ENCODE results near the gene NXNL1.

NXNL1 gene

DNA sequence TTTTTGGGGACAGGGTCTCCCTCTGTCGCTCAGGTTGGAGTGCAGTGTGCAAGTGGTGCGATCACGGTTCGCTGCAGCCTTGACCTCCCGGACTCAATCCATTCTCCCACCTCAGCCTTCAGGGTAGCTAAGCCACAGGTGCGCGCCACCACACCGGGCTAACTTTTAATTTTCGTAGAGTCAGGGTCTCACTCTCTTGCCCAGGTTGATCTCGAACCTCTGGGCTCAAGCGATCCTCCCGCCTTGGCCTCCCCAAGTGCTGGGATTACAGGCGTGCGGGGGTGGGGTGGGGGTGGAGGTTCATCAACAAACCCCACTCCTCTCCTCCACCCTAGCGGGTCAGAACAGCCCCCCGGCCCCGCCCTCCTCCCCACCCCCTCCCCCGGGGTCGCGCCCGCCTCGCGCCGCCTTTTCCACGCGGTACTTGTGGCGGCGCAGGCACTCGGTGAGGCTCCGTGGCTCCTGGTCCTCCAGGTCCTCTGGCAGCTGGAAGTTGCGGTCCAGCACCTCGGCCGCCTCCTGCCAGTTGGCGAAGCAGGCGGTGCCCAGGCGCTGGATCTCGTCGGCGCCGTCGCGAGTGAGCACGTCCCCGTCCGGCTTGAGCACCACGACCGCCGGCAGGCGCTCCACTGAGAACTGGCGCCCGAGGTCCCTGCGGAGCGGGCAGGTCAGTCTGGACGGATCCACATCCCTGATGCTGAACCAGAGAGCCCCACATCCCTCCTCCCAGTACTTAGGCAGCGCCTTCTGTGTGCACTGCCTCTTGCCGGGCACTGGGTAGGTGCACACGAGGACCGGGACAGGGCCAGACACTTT lies 5.2 kb downstream of the NXNL1 start:
- peak in 1 of 2 donors; percentile 13 for ATAC-seq

- no peak for ATAC-seq
Measured at GRCh38 chr19:17454576-17455071, 6.1 kb downstream of the NXNL1 start.

- no peak for ATAC-seq
Measured at GRCh38 chr19:17451820-17452219, 8.9 kb downstream of the NXNL1 start.

DNA sequence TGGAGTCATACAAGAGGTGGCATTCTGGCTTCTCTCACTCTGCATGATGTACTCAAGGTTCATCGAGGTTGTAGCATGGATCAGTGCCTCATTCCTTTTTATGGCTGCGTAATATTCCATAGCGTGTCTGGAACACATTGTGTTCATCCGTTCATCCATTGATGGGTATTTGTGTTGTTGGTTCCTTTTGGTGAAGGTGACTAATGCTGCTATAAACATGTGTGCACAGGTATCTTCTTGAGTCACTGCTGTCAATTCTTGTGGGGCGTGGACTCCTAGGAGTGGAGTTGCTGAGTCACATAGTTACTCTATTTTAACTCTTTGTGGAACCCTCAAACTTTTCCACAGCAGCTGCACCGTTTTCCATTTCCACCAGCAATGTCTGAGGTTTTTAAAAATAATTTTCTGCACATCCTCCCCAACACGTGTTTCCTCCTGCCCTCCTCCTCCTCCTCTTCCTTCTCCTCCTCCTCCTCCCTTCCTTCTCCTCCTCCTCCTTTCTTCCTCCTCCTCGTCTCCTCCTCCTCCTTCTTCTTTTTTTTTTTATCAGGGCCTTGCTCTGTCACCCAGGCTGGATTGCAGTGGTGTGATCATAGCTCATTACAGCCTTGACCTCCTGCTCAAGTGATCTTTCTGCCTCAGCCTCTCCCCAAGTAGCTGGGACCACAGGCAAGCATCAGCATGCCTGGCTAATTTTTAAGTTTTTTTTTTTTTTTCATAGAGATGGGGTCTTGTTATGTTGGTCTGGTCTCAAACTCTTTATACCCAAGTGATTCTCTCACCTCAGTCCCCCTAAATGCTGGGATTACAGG lies 10.3 kb downstream of the NXNL1 start:
- peak; percentile 97 to 98 for ATAC-seq

DNA sequence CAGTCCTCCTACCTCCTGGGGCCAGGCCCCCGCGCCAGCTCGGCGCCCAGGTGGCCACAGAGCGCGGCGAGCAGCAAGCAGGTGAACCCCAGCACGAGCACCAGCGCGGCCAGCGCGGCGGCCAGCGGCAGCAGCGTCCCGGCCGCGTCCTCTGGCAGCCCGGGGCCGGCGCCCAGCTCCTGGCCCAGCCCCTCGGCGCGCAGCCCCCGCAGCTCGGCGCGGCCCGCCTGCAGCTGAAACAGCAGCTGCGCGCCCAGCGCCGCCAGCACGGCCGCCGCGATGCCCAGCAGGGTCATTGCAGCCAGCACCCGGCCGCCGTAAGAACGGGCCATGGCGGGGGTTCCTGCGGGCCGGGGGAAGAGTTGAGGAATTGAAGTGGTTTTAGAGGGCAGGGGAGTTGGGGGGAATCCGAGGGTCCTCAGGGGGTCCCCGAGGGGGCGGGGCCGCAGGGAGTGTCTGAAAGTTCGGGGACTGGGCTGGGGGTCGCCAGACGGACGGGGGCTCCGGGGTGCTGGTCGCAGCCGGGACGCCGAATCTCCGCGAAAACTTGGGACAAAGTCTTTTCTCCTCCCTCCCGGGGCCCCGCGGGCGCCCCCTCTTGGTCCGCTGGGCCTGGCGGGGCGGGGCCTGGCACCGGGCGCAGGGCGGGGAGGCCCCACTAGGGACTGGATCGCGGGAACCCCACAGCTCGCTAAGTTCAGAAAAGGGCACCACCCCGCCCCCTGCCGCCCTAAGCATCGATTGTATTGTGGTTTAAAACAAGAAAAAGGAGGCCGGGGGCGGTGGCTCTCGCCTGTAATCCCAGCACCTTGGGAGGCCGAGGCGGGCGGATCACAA lies 12.4 kb downstream of the NXNL1 start, which contains the start of gene TMEM221:
TSS of gene TMEM221 (minus strand) at position 538 of the 837 bp plus-strand sequence. CDS start at position 332, 206 bp downstream.
- peak; percentile 41 to 43 for ATAC-seq

- ATAC-seq: no peak
Measured at GRCh38 chr19:17447704-17448130, 13.0 kb downstream of the NXNL1 start.

GRCh38 chr19:17445526-17446165 lies 15.1 kb downstream of the NXNL1 start:
- no peak for ATAC-seq

GRCh38 chr19:17441241-17442021 lies 19.3 kb downstream of the NXNL1 start:
- ATAC-seq: peak; percentile 63 to 67

DNA sequence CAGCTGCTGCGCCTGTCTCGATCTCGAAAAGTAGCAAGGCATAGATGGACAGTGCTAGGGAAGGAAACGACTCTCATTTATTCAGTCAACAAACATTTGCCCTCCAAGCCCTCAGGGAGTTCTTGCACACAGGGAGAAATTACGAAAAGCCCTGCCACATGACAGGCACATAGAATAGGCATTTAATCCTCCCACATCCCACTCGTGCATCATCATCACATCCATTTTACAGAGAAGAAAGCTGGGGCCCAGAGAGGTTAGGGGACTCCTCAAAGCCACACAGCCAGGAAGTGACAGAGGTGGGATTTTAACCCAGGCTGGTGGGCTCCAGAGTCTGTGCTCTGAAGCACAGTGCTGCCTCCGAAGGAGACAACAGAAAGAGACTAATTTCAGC lies 23.9 kb downstream of the NXNL1 start:
- ATAC-seq: no peak

DNA sequence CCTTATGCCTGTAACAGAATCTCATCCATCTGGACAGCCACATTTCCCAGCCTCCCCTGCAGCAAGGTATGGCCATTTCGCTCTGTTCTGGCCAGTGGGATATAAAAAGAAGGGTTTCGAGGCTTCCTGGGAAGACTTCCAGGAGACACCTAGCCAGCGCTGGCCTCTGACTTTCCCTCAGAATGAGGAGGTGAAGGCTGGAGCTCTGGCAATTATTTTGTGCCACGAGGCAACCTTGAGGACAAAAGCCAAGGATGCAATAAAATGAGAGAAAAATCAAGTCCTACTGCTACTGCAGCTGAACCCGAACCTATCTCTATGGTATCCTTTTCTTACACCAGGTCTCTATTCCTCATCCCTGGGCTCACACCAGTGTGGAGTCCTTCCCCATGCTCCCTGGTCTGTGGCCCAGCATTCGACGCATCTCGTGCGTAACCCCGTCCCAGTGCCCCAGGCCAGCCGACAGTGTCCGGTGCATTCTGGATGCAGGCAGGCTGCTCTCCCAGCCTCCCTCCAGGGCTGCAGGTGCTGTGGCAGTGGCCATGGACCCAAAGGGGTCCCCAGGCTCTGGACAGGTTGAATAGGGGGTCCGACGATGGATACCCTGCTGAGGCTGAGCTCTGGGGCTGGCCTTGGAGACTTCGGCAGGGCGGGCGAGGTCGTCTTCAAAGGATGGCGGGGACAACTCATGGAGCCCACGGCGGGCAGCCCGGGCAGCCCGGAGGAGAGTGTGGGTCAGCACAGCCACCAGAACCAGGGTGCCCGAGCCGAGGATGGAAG lies 24.4 kb downstream of the NXNL1 start:
- ATAC-seq: no peak

- no peak for ATAC-seq
Measured at GRCh38 chr19:17435218-17435617, 25.5 kb downstream of the NXNL1 start.

DNA sequence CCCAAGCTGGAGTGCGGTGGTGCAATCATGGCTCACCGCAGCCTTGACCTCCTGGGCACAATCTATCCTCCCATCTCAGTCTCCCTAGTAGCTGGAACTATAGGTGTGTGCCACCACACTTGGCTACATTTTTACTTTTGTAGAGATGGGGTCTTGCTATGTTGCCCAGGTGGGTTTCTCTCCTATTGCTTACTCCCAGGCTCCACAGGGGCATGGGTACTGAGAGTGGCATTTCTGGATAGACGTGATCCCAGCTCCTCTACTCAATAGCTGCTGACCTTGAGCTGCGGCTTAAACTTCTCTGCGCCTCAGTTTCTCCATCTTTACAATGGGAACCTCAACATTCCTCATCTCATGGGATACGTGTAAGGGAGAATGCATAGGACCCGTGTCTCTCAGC lies 29.3 kb downstream of the NXNL1 start:
- no peak for ATAC-seq

GRCh38 chr19:17429641-17430113 lies 31.0 kb downstream of the NXNL1 start:
- ATAC-seq: no peak

- ATAC-seq: peak in 1 of 2 donors; percentile 33
Measured at GRCh38 chr19:17424743-17425365, 35.9 kb downstream of the NXNL1 start.

DNA sequence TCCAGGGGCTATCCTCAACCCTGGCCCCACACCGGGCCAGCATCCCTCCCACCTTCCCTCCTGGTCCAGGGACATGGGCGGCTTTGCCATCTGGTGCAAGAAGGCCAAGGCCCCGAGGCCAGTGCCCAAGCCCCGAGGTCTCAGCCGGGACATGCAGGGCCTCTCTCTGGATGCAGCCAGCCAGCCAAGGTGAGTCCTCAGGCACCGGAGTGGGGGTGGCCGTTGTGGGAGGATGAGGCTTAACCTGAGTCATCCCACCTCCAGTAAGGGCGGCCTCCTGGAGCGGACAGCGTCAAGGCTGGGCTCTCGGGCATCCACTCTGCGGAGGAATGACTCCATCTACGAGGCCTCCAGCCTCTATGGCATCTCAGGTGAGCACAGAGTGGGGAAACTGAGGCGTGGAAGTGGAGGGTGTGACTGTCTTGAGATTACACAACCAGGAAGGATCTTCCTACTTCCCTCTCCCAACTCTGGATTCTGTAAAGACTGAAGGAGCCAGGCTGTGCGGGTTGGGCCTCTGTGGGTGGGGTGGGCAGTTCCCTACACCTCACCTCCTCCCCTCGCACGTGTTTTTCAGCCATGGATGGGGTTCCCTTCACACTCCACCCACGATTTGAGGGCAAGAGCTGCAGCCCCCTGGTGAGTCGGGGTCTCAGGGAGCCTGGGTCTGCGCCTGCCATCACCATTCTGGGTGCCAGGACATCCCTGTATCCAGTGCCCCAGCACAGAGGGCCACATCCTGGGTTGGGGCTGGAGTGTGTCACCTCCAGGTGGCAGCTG lies 37.1 kb downstream of the NXNL1 start:
- ATAC-seq: no peak

- ATAC-seq: no peak
Measured at GRCh38 chr19:17421942-17422341, 38.8 kb downstream of the NXNL1 start.

DNA sequence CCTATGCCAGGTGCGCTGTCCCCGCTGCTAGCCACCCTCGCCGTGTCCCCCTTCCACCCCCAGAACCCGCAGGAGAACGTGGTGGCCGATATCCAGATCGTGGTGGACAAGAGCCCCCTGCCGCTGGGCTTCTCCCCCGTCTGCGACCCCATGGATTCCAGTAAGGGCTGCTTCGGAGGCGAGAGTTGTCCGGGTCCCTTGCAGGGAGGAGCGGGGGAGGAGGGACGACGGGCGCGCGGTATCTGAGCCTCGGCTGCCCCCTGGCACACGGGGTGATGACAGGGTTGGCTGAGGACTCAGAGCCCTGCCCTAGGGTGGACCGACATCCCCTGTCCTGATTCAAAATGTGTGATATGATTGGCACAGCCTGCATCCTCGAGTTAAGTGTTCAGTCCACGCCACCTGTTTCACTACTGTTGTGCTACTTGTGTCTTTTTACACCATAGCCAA lies 40.2 kb downstream of the NXNL1 start:
- no peak for ATAC-seq

- ATAC-seq: peak; percentile 95 to 97
Measured at GRCh38 chr19:17419621-17420474, 40.9 kb downstream of the NXNL1 start, which contains the start of gene MVB12A. MVB12A (plus strand) TSS chr19:17420047; CDS start chr19:17420136, 89 bp downstream.
